Loucy (cell line): ENCODE measurements around the gene BCL2A1.
A peak's percentile ranks its signal among the peaks of the same experiment; 100 is the strongest.

ENCODE experiments used
- H2AFZ ChIP-seq: fragments of 200-600 bp; sonication (generic); 2 replicates; pipeline ENCODE4 v1.6.0; 2016; ENCODE audit warnings: antibody characterized with exemption, mild to moderate bottlenecking, low read length, moderate library complexity
- H3F3A ChIP-seq: fragments of 200-600 bp; 2 replicates; pipeline ENCODE4 v1.6.0; 2016; ENCODE audit warnings: antibody characterized with exemption, low read depth, mild to moderate bottlenecking
- H3K27me3 ChIP-seq: fragments of 200-600 bp; sonication (generic); 2 replicates; pipeline ENCODE4 v1.6.1; 2014; ENCODE audit warnings: low read length, mild to moderate bottlenecking; ENCODE audit not compliant: insufficient read depth, poor library complexity, severe bottlenecking
- H3K36me3 ChIP-seq: fragments of 200-600 bp; sonication (generic); 2 replicates; pipeline ENCODE4 v1.6.1; 2016; ENCODE audit warnings: low read length; ENCODE audit not compliant: insufficient read depth
- H3K4me1 ChIP-seq: fragments of 200-600 bp; sonication (generic); 2 replicates; pipeline ENCODE4 v1.5.1; 2014; ENCODE audit warnings: low read length, mild to moderate bottlenecking; ENCODE audit not compliant: insufficient read depth, poor library complexity, severe bottlenecking
- H3K4me2 ChIP-seq: fragments of 200-600 bp; sonication (generic); 2 replicates; pipeline ENCODE4 v1.6.0; 2014; ENCODE audit warnings: antibody characterized with exemption, low read length, low read depth, mild to moderate bottlenecking; ENCODE audit not compliant: poor library complexity, severe bottlenecking
- H3K4me3 ChIP-seq: fragments of 200-600 bp; sonication (generic); 2 replicates; pipeline ENCODE4 v1.5.1; 2014; ENCODE audit warnings: low read length, mild to moderate bottlenecking, mixed read lengths; ENCODE audit not compliant: poor library complexity, severe bottlenecking
- H3K79me2 ChIP-seq: fragments of 200-600 bp; sonication (generic); 2 replicates; pipeline ENCODE4 v1.6.1; 2014; ENCODE audit warnings: low read length; ENCODE audit not compliant: insufficient read depth
- H3K9ac ChIP-seq: fragments of 200-600 bp; sonication (generic); 2 replicates; pipeline ENCODE4 v1.6.0; 2014; ENCODE audit warnings: mild to moderate bottlenecking, low read depth, low read length, moderate library complexity; ENCODE audit not compliant: poor library complexity, severe bottlenecking
- H3K9me2 ChIP-seq: fragments of 200-600 bp; sonication (generic); replicated peaks from 2 replicates; pipeline ENCODE4 v1.6.1; 2016; ENCODE audit warnings: low read depth, low read length, mixed read lengths
- H3K9me3 ChIP-seq: fragments of 200-600 bp; sonication (generic); 2 replicates; pipeline ENCODE4 v1.6.1; 2014; ENCODE audit warnings: mild to moderate bottlenecking, antibody characterized with exemption, low read length, low read depth; ENCODE audit not compliant: insufficient read depth
- H4K20me1 ChIP-seq: fragments of 200-600 bp; sonication (generic); 2 replicates; pipeline ENCODE4 v1.6.0; 2014; ENCODE audit warnings: antibody characterized with exemption, low read length, mild to moderate bottlenecking; ENCODE audit not compliant: insufficient read depth, poor library complexity, severe bottlenecking
- CTCF ChIP-seq: fragments of 200-600 bp; sonication (generic); conservative IDR thresholded peaks from 2 replicates; pipeline ENCODE4 v1.5.1; 2014; ENCODE audit warnings: mild to moderate bottlenecking, antibody characterized with exemption, low read length
- EZH2phosphoT487 ChIP-seq: fragments of 200-600 bp; IDR thresholded peaks from 2 replicates; pipeline ENCODE4 v1.6.1; 2018; ENCODE audit warnings: antibody characterized with exemption, mild to moderate bottlenecking, moderate library complexity, borderline replicate concordance

The BCL2A1 gene

GRCh38 chr15:79973456-79974195 lies 2.6 kb upstream of the BCL2A1 start:
- Histone ChIP-seq H3K27me3 (no peaks in the 10 kb centered on the region), H3K36me3 (no peaks in the 10 kb centered on the region), H3K4me2 (no peak overlapping the region), H2AFZ (no peak overlapping the region), H3F3A (no peaks in the 10 kb centered on the region), H3K9me2 (no peaks in the 10 kb centered on the region), H3K9ac (no peak overlapping the region), H3K79me2 (no peaks in the 10 kb centered on the region), H4K20me1 (no peaks in the 10 kb centered on the region), H3K4me3 (no peak overlapping the region), H3K4me1 (peaks cover 14% of the 10 kb centered on the region), H3K9me3 (no peaks in the 10 kb centered on the region)
- TF ChIP-seq CTCF (no peak), EZH2phosphoT487 (no peak)

GRCh38 chr15:79972863-79973262 lies 1.9 kb upstream of the BCL2A1 start:
- H4K20me1 ChIP-seq: no peaks in the 10 kb centered on the region
- no peak overlapping the region for H3K4me3 ChIP-seq
- H3K27me3 ChIP-seq: no peaks in the 10 kb centered on the region
- H3K4me1 ChIP-seq: peaks cover 14% of the 10 kb centered on the region
- no peaks in the 10 kb centered on the region for H3K79me2 ChIP-seq
- TF ChIP-seq CTCF (no peak), EZH2phosphoT487 (no peak)
- H3K9ac ChIP-seq: no peak overlapping the region
- H3F3A ChIP-seq: no peaks in the 10 kb centered on the region
- no peaks in the 10 kb centered on the region for H3K36me3 ChIP-seq
- H3K9me3 ChIP-seq: no peaks in the 10 kb centered on the region
- no peak overlapping the region for H3K4me2 ChIP-seq
- no peak overlapping the region for H2AFZ ChIP-seq
- no peaks in the 10 kb centered on the region for H3K9me2 ChIP-seq

GRCh38 chr15:79970181-79970580 lies 815 bp downstream of the BCL2A1 start:
- Histone ChIP-seq H3K79me2 (no peaks in the 10 kb centered on the region), H4K20me1 (no peaks in the 10 kb centered on the region), H3K36me3 (no peaks in the 10 kb centered on the region), H3K9ac (no peak overlapping the region), H3K9me2 (no peaks in the 10 kb centered on the region), H3K4me3 (peak overlapping the region; percentile 52), H3K27me3 (no peaks in the 10 kb centered on the region), H3K4me2 (peak overlapping the region; percentile 55), H3F3A (no peaks in the 10 kb centered on the region), H3K9me3 (no peaks in the 10 kb centered on the region), H3K4me1 (peaks cover 14% of the 10 kb centered on the region), H2AFZ (no peak overlapping the region)
- TF ChIP-seq CTCF: no peak
- no peak for TF ChIP-seq EZH2phosphoT487
